Fibroblast of villous mesenchyme (primary cell): Measurements from ENCODE around the gene FBH1. TPM values are rescaled to one million over a fixed set of nuclear protein-coding genes. Genes with fewer than 3 reads are reported as not detected.
A peak's percentile ranks its signal among the peaks of the same experiment; 100 is the strongest.

Experiments used
- DNase-seq: peaks from one replicate; pipeline ENCODE4 v3.0.0-alpha.2; 2010; ENCODE audit warnings: low read depth
- H3K4me3 ChIP-seq: 2 replicates; pipeline ENCODE4 v1.5.1; 2011; ENCODE audit warnings: low read depth, mild to moderate bottlenecking, low read length
- CTCF ChIP-seq: IDR thresholded peaks from 2 replicates; pipeline ENCODE4 v1.5.1; 2012; ENCODE audit warnings: low read depth, mild to moderate bottlenecking, low read length; ENCODE audit not compliant: insufficient read depth
- total RNA-seq: library from RNA; depleted of rRNA; stranded (reverse); fragments of >200 nt; gene quantifications from 2 replicates; pipeline ENCODE4 v1.2.3, GENCODE V29; 2012

Gene FBH1
- total RNA-seq, 1 donor: 91.5 TPM

GRCh38 chr10:5930272-5930671, 40.2 kb downstream of the FBH1 start:
- no peak for TF ChIP-seq CTCF
- no peak for DNase-seq
- no peak overlapping the region for H3K4me3 ChIP-seq

GRCh38 chr10:5932345-5932744, 42.3 kb downstream of the FBH1 start:
- no peak for TF ChIP-seq CTCF
- DNase-seq: peak; percentile 90
- no peak overlapping the region for H3K4me3 ChIP-seq

GRCh38 chr10:5933909-5934546, 44.0 kb downstream of the FBH1 start:
- H3K4me3 ChIP-seq: no peak overlapping the region
- DNase-seq: no peak
- no peak for TF ChIP-seq CTCF

- H3K4me3 ChIP-seq: no peak overlapping the region
- TF ChIP-seq CTCF: no peak
- no peak for DNase-seq
Measured at GRCh38 chr10:5935628-5936027, 45.6 kb downstream of the FBH1 start.

GRCh38 chr10:5937016-5937415, 47.0 kb downstream of the FBH1 start:
- DNase-seq: no peak
- TF ChIP-seq CTCF: no peak

GRCh38 chr10:5938291-5938690, 48.2 kb downstream of the FBH1 start:
- no peak for DNase-seq
- no peak overlapping the region for H3K4me3 ChIP-seq
- TF ChIP-seq CTCF: no peak

More at GRCh38 chr10:5937016-5937415, 47.0 kb downstream of the FBH1 start:
- H3K4me3 ChIP-seq: no peak overlapping the region

GRCh38 chr10:5940807-5941218, 50.8 kb downstream of the FBH1 start:
- H3K4me3 ChIP-seq: no peak overlapping the region
- DNase-seq: peak; percentile 40
- no peak for TF ChIP-seq CTCF
